Erythroblast (primary cell): ENCODE results near the gene SVBP.

Experiments used
- GATA1 ChIP-seq: IDR thresholded peaks from 2 replicates; pipeline ENCODE4 v1.6.1; 2011; ENCODE audit warnings: low read depth, mild to moderate bottlenecking, control low read depth, low read length, moderate library complexity
- POLR2A ChIP-seq: IDR thresholded peaks from 2 replicates; pipeline ENCODE4 v1.6.1; 2011; ENCODE audit warnings: mild to moderate bottlenecking, low read length

DNA sequence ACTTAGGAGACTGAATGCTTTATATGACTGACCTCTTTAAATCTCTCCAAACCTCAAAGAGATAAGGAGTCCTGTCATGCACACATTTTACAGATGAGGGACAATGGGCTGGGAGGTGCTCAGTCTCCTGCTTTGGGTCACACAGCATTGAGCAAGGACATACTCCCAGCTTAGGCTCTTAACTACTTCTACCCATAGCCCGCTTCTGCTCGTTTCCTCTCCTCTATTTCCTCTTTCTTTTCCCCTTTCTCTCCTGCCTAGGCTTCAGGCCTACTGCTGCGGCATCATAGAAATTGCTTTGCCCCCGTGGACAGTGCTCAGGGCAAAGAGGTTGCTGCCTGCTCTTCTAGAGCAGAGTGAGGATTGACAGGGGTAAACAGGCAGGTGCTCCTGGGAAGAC lies 16.8 kb upstream of the SVBP start:
- TF ChIP-seq POLR2A (no peak), GATA1 (no peak)
